HG03565 (cell line): Measurements from ENCODE around the gene AUNIP.

Experiments used
- ATAC-seq: cut with Tn5 transposase; IDR thresholded peaks from one replicate; pipeline ENCODE4 v1.9.1; 2021; ENCODE audit warnings: mild to moderate bottlenecking, moderate library complexity; ENCODE audit not compliant: unreplicated experiment

AUNIP gene

GRCh38 chr1:25798666-25799351 lies 60.4 kb downstream of the AUNIP start:
- no peak for ATAC-seq

GRCh38 chr1:25797939-25798338 lies 61.3 kb downstream of the AUNIP start:
- no peak for ATAC-seq

- ATAC-seq, result no peak
Observed at GRCh38 chr1:25796811-25797458, 62.3 kb downstream of the AUNIP start.

- no peak for ATAC-seq
Observed at GRCh38 chr1:25795946-25796810, 63.1 kb downstream of the AUNIP start.

- ATAC-seq, result no peak
Observed at GRCh38 chr1:25795211-25795610, 64.0 kb downstream of the AUNIP start.

- ATAC-seq, result no peak
Observed at GRCh38 chr1:25794325-25794724, 64.9 kb downstream of the AUNIP start.

- ATAC-seq, result no peak
Observed at GRCh38 chr1:25793585-25794170, 65.6 kb downstream of the AUNIP start.

GRCh38 chr1:25792115-25792514 lies 67.1 kb downstream of the AUNIP start:
- no peak for ATAC-seq

- no peak for ATAC-seq
Observed at GRCh38 chr1:25790472-25790871, 68.8 kb downstream of the AUNIP start.

GRCh38 chr1:25787760-25788166 lies 71.5 kb downstream of the AUNIP start:
- ATAC-seq, result no peak

- no peak for ATAC-seq
Observed at GRCh38 chr1:25786887-25787759, 72.1 kb downstream of the AUNIP start.

GRCh38 chr1:25785333-25786067 lies 73.8 kb downstream of the AUNIP start:
- ATAC-seq, result no peak

- no peak for ATAC-seq
Observed at GRCh38 chr1:25784575-25785051, 74.6 kb downstream of the AUNIP start.
